Measurements from ENCODE around the gene LAMB1. TPM values are rescaled to one million over a fixed set of nuclear protein-coding genes. Genes with fewer than 3 reads are reported as not detected.

LAMB1 gene
- polyA plus RNA-seq, 4 donors, result 638 to 817 (median 677) TPM

DNA sequence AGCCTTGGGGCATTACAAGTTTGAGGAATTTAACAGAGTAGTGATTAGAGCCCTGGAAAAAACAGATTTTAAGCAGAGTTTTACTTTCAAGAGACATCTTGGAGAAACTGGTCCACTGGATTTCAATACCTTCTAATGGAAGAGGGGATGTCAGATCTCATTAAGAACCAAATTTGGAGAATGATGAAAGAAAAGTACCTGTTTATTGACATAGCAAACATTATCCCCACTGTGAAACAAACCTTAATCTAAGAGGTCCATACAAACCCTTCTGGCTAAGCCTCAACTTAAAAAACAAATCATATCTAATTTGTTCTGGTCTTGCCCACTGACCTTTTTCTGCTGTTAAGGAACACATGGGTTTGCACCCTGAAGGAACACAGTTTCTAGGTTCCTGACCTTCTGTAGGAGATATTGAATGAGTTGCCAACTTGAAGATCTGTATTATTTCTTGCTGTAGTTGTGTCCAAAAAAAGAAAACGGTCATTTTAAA lies 53.5 kb downstream of the LAMB1 start:
- DNase-seq (ENCODE audit: low read depth in 4 of 4, low spot score in 3 of 4), result no peak

DNA sequence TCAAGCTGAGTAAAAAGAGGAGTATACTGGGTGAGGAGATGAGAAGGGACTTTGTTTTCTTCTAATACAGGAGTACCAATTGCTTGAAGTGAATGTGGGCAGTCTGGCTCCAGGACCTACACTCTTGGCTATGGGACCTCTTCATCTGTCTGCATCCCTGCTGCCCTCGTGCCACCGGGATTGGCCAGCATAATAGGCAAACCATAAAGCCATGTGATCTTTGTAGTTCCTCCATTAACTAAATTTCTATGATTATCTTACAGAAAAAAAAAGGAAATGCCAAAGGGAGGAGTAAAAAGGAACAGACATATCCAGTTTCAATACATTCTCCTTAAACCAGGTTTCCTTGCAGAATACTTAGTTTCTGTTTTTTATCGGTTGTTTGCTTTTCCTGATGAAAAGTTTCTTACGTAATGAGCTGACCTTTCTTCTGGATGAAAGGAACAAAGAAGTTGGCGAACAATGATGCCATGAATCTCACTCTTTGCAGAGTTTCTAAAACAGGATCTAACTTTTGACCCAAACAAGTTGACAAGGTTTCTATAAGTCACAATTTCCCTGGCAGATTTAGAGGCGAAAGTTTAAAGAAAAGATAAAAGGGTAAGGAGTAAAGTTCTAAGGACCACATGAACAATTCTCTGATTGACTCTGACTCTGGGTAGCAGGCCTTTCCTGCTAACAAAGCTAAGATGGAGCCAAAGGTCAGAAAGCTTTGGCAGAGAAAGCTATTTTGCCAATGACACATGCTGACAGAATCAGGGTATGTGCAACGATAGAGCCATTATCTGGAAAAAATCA lies 54.1 kb downstream of the LAMB1 start:
- no peak for DNase-seq (ENCODE audit: low read depth in 4 of 4, low spot score in 3 of 4)

DNA sequence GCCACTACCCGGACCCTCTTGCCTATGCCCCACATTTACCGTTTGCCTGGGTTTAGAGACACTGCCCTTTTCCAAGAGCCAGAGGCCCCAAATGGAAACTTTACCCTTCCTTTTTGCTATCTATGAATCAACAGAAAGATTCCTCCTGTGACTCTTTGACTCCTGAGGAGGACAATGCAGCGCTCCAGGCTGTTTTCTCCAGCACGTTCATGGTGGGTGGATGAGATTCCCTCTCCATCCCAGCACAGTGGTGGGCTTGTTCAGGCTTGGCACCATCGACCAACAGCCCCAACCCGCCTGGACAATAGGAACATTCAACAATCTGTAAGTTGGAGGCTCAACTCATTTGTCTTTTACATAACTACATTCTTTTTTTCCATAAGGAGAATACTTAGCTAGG lies 56.1 kb downstream of the LAMB1 start:
- DNase-seq (ENCODE audit: low read depth in 4 of 4, low spot score in 3 of 4), result no peak

DNA sequence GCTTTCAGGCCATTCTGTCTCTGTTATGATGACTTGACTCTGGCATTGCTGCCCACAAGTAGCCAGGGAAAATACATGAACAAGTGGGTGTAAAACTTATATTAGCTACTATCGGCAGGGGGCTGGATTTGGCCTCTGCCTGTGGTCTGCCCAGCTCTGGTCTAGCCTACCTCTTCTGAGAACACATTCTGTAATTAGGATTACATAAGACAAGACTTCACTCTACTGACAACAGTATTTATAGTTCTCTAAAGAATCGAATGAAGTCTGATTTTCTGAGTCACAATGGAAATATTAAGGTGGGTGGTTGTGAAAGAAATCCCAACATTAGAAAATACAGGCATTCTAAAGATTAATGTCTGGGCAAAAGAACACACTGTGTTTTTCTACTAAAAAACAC lies 56.5 kb downstream of the LAMB1 start:
- DNase-seq (ENCODE audit: low read depth in 4 of 4, low spot score in 3 of 4), result no peak

DNA sequence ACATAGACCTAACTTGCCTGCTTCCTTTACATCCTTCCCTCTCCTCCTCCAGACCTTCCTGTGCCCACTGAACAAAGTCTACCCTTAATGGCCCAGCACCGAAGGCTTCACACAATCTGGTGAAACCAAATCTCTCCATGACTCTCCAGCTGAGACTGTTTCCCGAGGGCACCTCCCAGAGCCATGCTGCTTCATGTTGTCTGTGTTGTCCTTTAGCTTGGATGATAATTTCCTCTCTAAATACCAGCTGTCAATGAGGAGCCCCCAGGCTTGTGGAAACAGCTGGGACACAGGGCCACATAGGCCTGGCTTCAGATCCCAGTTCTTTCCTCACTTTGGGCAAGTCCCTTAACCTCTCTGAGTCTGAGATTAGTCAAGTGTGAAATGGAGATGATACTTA lies 57.6 kb downstream of the LAMB1 start:
- no peak for DNase-seq (ENCODE audit: low read depth in 4 of 4, low spot score in 3 of 4)

DNA sequence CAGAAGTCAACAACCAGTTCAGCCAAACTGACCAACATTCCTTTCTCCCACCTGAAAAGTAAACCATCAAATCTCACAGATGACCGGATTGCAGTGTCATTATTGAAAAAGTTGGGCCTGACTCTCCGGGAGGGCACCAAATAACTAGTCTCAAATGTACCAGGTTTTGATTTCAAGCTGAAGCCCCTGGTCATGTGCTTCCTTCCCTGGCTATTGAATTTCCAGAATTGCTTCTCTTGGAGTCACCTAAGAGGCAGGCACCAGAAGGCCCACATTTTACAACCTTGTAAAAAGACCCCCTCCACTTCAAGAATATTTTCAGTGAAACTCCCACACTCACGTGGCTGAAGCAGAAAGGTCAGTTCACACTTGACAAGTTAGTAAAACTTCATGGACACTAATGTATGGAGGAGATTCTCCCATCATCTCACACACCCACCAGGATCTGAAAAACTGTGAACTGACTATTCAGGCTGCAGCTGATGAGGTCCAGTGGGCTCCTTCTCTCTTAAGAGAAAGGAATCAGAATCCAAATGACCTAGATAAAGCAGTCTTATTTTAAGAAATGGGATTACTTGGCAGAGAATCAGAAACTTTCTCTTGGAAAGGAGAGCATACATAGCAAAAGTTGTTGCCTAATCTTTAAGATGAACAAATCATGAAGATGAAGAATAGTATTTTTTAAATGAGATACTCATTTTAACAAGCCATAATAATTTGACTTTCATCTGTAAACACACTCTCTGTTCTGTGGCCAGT lies 58.4 kb downstream of the LAMB1 start:
- DNase-seq (ENCODE audit: low read depth in 4 of 4, low spot score in 3 of 4), result peak in 1 of 4 donors; percentile 24

DNA sequence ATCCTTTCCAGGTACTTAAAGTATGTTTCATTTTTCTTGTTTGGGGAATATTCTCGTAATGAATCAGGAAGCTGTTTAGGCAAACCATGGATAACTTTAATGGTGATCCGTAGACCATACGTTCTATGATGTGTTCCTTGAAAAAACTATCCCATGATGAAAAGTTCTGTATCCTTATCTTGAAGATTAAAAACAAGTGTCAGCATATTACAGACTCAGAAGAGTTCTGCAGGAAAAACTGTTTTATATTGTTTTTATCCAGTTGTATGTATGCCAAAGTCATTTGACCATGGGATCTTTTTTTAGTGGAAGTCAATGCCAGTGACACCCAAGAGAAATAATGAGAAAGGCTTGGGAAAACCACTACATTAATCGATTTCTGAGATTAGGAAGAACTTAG lies 59.9 kb downstream of the LAMB1 start:
- no peak for DNase-seq (ENCODE audit: low read depth in 4 of 4, low spot score in 3 of 4)

DNA sequence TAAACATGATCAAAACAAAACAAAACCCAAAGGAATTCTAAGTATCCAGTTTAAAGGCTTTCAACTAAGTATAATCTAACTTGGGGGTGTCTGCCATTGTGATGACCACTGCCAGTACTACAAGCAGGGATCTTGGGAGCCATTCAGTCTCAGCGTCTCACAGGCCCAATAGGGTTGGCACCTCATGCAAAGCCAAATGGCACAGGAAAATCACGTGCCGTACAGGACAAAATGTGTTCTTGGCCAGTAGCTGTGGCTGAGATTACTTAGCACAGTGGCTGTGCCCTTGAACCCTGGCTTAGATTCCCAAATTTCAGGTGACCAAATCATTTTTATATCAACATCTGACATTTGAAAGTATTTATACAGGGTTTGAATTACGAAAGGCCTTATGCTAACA lies 62.0 kb downstream of the LAMB1 start:
- no peak for DNase-seq (ENCODE audit: low read depth in 4 of 4, low spot score in 3 of 4)

DNA sequence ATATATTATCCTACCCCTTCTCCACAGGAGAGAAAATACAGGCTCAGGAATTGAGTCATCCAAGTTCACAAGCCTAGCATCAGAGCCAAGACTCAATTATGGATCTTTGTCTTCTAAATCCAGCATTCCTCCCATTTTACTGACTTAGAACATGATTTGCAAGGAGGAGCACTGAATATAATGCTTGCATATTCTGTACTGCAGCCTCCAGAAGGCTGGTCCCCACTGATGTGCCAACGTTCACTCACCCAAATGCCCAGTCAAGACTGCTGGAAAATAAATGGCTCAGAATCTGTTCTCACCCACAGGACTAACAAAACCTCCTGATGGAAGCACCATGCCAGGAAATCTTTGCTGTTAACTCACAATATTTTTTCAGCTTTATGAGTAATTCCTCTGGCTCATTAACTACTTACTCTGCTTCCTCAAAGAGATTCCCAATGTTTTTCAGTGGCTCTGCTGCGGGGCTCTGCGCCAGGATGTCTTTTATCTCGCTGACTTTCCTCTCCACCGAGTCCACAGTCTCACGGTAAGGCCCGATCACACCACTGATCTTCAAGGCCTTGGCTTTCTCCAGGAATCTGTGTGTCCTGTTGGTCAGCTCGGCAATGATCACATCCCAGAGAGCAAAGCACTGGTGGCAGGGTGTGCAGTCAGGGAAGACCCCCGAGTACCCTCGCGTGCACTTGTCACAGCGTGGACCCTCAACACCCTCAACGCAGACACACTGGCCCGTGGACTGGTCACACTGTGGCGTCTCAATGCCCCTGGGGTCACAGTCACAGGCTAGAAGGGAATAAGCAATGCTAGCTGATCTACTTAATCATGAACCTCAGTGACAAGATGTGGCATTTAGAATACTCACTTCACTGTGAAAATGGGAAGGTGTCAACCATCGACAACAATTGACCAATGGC lies 63.1 kb downstream of the LAMB1 start:
- DNase-seq (ENCODE audit: low read depth in 4 of 4, low spot score in 3 of 4), result no peak

DNA sequence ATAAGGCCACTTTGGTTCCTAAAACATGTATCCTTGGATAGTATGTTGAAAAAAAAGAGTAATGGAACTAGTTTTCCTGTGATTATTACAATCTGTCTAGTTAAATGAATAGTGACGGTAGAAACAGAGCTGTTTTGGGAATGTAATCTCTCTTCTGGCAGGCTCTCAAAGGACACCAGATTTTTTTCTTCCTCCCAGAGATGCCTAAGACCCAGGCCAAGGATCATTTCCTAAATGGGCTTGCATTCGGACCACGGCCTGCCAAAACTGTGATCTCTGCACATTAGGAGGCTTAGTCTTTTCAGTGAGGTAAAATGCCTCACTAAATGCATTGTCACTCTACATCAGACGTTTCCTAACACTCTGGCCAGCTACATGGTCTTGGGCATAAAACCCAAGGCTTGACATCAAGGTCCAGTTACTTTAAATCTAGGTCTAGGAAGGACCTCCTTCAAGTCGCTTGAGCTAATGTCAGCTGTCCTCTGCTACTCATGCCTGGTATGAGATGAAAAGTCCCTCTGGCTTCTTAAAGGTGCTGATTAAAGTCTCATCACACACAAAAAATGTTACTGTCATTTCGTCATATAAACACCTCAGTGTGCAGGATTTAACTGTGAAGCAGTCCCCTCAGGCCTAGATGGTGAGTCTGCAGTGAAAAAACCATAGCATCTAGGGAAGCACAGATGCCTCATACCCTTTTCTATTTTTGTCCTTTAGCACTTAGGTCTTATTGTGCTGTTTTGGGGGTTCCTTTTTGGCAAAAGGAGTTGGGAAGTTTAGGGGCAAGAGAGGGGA lies 64.3 kb downstream of the LAMB1 start:
- no peak for DNase-seq (ENCODE audit: low read depth in 4 of 4, low spot score in 3 of 4)

DNA sequence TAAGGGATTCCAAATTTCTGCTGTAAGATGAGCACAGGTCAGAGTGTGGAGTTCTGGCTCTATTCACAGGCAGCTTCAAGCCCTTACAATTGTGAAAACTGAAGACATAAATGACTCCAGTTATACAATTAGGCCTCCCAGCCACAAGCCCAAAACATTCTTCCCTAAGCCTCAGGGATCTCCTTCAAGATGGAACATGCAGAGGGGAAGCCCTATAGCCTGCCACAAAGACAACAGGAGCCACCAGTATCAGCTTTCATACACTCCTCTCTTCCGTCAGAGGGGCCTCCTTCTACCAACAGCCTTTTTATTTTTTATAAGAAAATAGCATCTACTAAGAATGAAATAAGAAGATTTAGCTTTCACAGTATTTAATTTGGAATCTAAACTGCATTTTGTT lies 65.4 kb downstream of the LAMB1 start:
- no peak for DNase-seq (ENCODE audit: low read depth in 4 of 4, low spot score in 3 of 4)

DNA sequence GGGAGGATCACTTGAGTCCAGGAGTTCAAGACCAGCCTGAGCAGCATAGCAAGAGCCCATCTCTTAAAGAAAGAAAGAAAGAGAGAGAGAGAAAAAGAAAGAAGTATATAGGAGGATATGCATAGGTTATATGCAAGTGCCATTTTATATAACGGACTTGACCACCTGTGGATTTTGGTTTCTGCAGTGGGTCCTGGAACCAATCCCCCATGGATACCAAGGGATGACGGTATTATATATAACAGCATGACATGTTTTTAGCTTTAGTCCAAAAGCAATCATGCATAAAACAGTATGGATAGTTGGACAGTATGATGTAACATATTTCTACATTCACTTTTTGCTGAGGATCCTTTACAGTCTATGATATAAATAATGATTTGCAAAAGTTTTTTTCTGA lies 66.6 kb downstream of the LAMB1 start:
- DNase-seq (ENCODE audit: low read depth in 4 of 4, low spot score in 3 of 4), result no peak

DNA sequence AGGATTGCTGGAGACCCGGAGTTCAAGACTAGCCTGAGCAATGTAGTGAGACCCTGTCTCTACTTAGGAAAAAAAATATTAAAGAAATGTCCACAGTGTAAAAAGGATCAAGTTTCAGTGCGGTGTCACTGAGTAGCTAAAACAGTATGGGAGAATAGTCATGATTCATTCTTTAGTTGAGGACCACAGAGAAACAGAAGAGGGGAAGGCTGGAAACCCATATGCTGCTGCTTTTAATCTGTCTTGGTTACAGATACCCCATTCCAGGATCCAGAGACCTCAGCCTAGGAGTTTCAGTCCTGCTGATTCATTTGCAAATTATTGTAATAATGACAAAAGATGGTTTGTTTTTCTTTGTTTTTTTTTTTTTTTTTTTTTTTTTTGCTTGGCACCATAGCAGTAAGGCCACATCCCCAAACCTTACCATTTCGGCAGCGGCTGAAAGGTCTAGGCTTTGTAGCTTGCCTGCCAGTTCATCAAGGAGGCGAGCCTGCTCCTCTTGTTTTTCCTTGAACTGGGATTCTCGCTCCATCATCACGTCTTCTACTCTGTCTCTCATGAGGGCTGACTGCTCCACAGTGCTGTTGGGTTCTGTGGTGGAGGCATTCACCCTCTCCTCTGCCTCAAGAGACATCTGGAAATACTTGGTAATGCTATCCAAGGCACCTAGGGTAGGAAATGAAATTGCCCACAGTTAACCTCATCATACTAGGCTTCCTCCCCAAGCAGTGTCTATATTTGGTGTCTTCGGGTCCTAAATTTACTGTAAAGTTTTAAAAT lies 67.8 kb downstream of the LAMB1 start:
- no peak for DNase-seq (ENCODE audit: low read depth in 4 of 4, low spot score in 3 of 4)

DNA sequence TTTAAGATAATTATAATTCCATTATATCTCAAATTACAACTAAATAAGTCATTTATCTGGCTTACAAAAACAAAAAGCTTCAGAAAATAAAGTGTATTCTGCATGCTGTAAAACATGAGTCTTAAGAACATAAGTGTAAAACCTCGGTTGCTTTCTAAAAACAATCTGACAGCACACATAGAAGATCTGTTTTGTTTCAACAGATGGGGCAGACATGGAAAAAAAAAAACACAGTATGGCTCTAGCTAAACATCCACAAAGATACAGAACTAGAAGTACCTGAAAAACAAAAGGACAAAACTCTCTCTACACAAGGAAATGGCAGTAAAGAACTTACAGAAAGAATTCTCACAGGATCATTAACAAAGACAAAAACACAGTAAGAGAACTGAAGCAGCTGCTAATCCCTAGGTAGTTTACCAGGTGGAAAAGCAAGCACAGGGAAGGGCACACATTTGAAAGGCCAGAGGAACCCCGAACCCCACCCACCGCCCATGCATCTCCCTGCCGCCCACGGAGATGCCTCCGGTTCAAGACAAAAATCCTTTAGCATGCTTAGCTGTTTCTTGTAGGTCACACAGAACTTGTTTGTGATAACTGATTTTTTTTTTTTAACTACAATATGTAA lies 69.5 kb downstream of the LAMB1 start:
- no peak for DNase-seq (ENCODE audit: low read depth in 4 of 4, low spot score in 3 of 4)

DNA sequence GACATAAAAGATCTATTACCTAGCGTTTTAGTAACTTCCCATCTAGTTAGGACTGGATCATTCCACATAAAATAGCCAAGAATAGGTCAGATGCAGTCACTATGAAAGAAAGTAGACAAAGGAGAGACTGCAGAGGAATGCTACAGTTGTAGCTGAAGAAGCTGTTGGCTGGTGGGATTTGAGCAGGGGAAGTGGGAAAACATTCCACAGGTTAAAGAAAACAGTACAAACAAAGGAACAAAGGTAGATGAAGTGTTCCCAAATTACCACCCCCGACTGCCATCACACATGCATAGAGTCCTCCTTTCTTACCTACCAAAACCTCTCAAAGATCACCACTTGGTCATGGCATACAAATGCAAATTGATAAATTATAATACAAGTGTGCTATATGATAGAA lies 70.2 kb downstream of the LAMB1 start:
- no peak for DNase-seq (ENCODE audit: low read depth in 4 of 4, low spot score in 3 of 4)

DNA sequence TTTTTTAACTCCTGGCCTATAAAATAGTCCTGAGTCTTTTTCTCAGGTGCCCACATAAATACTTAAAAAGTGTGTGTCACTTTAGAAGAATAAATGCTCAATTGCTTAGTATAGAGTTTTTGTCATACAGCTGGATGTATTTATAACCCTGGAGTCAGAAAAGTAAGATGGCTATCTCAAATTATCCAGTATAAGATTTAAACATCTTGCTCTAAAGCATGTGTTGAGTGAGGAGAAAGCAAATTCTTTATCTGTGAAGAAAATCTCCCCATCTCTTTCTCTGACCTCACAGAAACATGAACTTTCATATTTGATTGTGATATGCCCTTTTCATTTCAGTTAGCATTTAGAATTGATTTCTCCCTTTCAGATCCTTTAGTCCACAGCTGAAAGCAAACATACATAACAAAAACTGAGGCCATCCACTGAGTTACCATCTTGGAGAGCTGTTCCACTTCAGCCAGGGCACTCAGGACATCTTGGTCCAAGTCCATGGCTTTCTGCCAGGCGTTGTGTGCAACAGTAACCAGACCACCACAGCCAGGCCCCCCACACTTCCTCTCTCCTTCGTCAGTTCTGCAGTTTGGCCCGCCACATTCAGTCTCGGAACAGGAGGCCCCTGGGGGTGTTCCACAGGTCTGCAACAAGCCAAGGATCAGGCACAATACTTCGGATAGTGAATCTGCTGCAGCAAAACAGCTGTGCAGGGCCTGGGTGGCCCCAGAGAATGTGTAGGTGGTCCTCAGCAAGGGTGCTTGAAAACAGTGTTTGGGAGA lies 71.0 kb downstream of the LAMB1 start:
- no peak for DNase-seq (ENCODE audit: low read depth in 4 of 4, low spot score in 3 of 4)

DNA sequence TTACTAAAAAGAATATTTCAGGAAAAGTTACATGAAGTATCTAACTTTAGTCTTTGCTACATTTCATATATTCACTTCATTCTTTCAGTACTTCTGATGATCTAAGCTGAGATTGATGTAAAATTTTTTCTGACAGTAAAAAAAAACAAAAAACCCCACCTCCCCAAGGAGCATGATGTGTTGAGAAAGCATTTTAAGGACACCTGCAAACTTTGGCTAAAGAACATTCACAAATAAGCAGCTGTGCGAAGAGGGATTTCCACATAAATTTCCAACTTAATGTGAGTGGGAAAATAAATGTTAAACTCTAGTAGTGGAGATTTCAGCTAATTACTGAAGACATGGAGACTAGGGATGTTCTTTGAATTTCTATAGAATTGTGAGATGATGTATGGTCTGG lies 76.5 kb downstream of the LAMB1 start:
- DNase-seq (ENCODE audit: low read depth in 4 of 4, low spot score in 3 of 4), result no peak

DNA sequence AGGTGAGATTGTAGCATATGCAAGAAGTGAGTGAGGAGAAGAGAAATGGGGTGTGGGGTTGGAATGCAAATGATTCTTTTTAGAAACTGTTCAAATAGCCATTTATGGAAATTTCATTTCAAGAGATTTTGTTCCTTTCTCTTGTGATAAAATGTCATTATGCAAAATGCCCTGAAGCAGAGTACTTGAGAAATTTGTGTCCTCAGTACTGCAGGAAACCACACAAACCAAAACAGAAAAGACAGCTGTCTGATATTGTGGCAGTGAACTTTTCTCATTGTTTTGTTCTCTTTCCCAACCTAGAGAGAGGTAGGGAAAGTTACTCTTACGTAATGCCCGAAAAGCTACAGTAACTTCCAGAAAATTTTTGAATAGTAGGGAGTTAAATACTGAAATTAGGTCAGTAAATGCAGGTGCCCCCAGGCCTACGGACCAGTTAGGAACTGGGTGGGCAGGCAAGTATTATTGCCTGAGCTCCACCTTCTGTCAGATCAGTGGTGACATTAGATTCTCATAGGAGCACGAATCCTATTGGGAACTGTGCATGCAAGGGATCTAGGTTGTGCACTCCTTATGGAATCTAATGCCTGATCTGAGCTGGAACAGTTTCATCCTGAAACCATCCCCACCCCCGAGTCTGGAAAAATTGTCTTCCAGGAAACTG lies 78.0 kb downstream of the LAMB1 start:
- no peak for DNase-seq (ENCODE audit: low read depth in 4 of 4, low spot score in 3 of 4)

All from left renal pelvis (tissue), 4 donors.